Ishikawa (cell line): ENCODE data around the gene CALML6.

Experiments
- CEBPB ChIP-seq: IDR thresholded peaks from 2 replicates; pipeline ENCODE4 v1.6.1; 2012
- CREB1 ChIP-seq: IDR thresholded peaks from 2 replicates; pipeline ENCODE4 v1.6.1; 2012; ENCODE audit warnings: low read depth
- EP300 ChIP-seq: IDR thresholded peaks from 2 replicates; pipeline ENCODE4 v1.6.1; 2012; ENCODE audit warnings: borderline replicate concordance
- FOXM1 ChIP-seq: IDR thresholded peaks from 2 replicates; pipeline ENCODE4 v1.6.1; 2012; ENCODE audit warnings: low read depth, borderline replicate concordance
- MAX ChIP-seq: IDR thresholded peaks from 2 replicates; pipeline ENCODE4 v1.6.1; 2012
- RAD21 ChIP-seq: IDR thresholded peaks from 2 replicates; pipeline ENCODE4 v1.6.1; 2012; ENCODE audit warnings: low read depth
- REST ChIP-seq: IDR thresholded peaks from 2 replicates; pipeline ENCODE4 v1.6.1; 2012; ENCODE audit warnings: low read depth, mild to moderate bottlenecking
- TCF12 ChIP-seq: IDR thresholded peaks from 2 replicates; pipeline ENCODE4 v1.6.1; 2012; ENCODE audit warnings: low read depth
- YY1 ChIP-seq: IDR thresholded peaks from 2 replicates; pipeline ENCODE4 v1.6.1; 2012; ENCODE audit warnings: low read depth

- TF ChIP-seq RAD21 (no peak), TCF12 (no peak), CEBPB (no peak), MAX (no peak), FOXM1 (no peak), CREB1 (no peak), EP300 (no peak), REST (no peak), YY1 (no peak)
Observed at GRCh38 chr1:1915911-1916840, 1.1 kb downstream of the CALML6 start.
